Measurements from ENCODE around the gene CRB2.

The CRB2 gene

DNA sequence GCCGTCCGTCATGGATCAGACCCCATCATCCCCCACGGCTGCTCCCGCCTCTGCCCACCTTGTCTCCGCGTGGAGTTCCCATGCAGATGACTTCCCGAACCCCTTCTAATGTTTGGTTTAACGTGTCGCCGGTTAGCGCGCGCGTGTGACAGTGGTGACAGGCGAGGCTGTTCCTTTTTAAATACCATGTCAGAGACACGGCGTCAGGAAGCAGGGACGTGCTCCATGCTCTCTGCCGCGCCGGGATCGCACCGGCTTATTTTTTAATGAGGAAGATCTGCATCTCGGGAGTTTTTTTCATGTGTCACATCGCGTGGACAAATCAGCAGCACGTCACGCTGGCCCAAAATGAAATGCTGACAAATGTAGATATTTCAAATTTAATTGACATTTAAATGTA, 35.9 kb downstream of the CRB2 start:
- DNase-seq = no peak
- Histone ChIP-seq H3F3A (ENCODE audit: insufficient read depth, low read length) (no peaks in the 10 kb centered on the region), H3K79me2 (ENCODE audit: low read length) (no peaks in the 10 kb centered on the region), H3K27ac (ENCODE audit: low read length) (no peak overlapping the region), H3K36me3 (replicated peaks; ENCODE audit: insufficient read depth, low read length) (no peaks in the 10 kb centered on the region), H2AFZ (ENCODE audit: low read length) (no peak overlapping the region), H3K27me3 (replicated peaks; ENCODE audit: insufficient read depth, low read length) (no peaks in the 10 kb centered on the region), H3K4me1 (ENCODE audit: low read length) (no peaks in the 10 kb centered on the region), H3K9me2 (replicated peaks; ENCODE audit: insufficient read depth, low read length) (no peaks in the 10 kb centered on the region), H3K9me3 (replicated peaks; ENCODE audit: insufficient read depth, low read length) (no peaks in the 10 kb centered on the region), H3K4me3 (ENCODE audit: low read length) (no peak overlapping the region), H3K9ac (ENCODE audit: low read length) (no peak overlapping the region), H3K4me2 (ENCODE audit: low read depth, low read length) (no peak overlapping the region), H4K20me1 (ENCODE audit: insufficient read depth, low read length) (no peaks in the 10 kb centered on the region)
- TF ChIP-seq EZH2 (optimal IDR thresholded peaks at IDR 0.05; ENCODE audit: low read depth, low read length) (no peak), EZH2phosphoT487 (IDR thresholded peaks at IDR 0.05; ENCODE audit: low read length) (no peak)
- TF ChIP-seq, protein P1, sequence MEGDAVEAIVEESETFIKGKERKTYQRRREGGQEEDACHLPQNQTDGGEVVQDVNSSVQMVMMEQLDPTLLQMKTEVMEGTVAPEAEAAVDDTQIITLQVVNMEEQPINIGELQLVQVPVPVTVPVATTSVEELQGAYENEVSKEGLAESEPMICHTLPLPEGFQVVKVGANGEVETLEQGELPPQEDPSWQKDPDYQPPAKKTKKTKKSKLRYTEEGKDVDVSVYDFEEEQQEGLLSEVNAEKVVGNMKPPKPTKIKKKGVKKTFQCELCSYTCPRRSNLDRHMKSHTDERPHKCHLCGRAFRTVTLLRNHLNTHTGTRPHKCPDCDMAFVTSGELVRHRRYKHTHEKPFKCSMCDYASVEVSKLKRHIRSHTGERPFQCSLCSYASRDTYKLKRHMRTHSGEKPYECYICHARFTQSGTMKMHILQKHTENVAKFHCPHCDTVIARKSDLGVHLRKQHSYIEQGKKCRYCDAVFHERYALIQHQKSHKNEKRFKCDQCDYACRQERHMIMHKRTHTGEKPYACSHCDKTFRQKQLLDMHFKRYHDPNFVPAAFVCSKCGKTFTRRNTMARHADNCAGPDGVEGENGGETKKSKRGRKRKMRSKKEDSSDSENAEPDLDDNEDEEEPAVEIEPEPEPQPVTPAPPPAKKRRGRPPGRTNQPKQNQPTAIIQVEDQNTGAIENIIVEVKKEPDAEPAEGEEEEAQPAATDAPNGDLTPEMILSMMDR (IDR thresholded peaks at IDR 0.05; ENCODE audit: low read length) = no peak

DNA sequence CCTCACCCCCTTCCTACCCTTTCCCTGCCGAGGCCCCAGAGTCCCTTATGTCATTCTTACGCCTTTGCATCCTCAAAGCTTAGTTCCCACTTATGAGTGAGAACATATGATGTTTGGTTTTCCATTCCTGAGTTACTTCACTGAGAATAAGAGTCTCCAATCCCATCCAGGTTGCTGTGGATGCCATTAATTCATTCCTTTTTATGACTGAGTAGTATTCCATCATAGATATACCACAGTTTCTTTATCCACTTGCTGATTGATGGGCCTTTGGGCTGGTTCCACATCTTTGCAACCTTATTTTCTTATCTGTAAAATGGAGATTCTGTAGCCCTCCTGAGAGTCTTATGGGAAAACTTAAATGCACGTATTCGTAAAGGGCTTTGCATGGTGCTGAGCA, 36.8 kb downstream of the CRB2 start:
- Histone ChIP-seq H3K9ac (ENCODE audit: low read length) (no peak overlapping the region), H3K4me3 (ENCODE audit: low read length) (no peak overlapping the region), H3K27me3 (replicated peaks; ENCODE audit: insufficient read depth, low read length) (no peaks in the 10 kb centered on the region), H2AFZ (ENCODE audit: low read length) (no peak overlapping the region), H4K20me1 (ENCODE audit: insufficient read depth, low read length) (no peaks in the 10 kb centered on the region), H3K36me3 (replicated peaks; ENCODE audit: insufficient read depth, low read length) (no peaks in the 10 kb centered on the region), H3K9me2 (replicated peaks; ENCODE audit: insufficient read depth, low read length) (no peaks in the 10 kb centered on the region), H3K79me2 (ENCODE audit: low read length) (no peaks in the 10 kb centered on the region), H3K4me1 (ENCODE audit: low read length) (no peaks in the 10 kb centered on the region), H3K27ac (ENCODE audit: low read length) (no peak overlapping the region), H3K9me3 (replicated peaks; ENCODE audit: insufficient read depth, low read length) (no peaks in the 10 kb centered on the region), H3K4me2 (ENCODE audit: low read depth, low read length) (no peak overlapping the region), H3F3A (ENCODE audit: insufficient read depth, low read length) (no peaks in the 10 kb centered on the region)
- TF ChIP-seq EZH2phosphoT487 (IDR thresholded peaks at IDR 0.05; ENCODE audit: low read length) (no peak), EZH2 (optimal IDR thresholded peaks at IDR 0.05; ENCODE audit: low read depth, low read length) (no peak)
- TF ChIP-seq, protein P1 (IDR thresholded peaks at IDR 0.05; ENCODE audit: low read length) = no peak
- DNase-seq = no peak

DNA sequence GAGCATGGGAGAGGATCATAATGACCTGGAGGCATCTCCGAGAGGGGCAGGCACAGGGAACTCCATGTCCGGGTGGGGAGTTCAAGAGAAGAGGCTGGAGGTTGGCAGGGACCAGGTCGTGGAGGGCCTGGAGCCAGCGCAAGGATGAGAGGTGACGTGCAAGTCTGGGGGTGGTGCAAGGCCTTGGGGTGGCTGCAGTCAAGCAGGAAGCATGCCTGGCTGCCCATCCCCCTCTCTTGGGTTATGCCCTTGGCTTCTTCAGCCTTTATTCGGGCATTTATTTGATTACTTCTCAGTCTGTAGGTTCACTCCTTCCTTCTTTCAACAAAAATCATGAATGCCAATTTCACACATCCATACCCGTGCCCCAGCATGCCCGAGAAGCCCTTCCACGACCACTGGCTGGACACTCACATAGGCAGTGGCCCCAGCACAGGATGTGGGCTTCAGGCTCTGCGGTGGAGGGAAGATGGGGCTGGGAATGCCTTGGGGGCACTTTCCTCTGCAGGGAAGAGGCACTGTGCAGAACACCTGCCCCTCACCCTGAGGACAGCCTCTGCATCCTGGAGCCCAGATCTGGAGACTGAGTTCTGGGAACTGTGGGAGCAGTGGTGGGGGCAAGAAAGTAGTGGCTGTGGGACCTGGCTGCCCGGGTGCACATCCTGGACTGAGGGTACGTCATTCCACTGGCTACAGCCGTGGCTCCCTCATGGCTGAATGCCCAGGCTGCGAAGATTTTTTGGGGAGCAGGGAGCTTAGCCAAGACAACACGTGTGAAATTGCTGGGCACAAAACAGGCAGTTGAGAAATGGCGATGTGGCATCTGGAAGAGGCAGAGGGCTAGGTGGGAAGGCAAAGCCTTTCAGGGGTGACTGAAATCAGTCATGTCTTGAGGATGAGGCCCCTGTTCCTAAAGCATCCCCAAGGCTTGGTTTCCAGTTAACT, 38.6 kb downstream of the CRB2 start:
- H3K9ac ChIP-seq (ENCODE audit: low read length) = no peak overlapping the region
- H3K9me3 ChIP-seq (replicated peaks; ENCODE audit: insufficient read depth, low read length) = no peaks in the 10 kb centered on the region
- H3K27ac ChIP-seq (ENCODE audit: low read length) = no peak overlapping the region
- H3K79me2 ChIP-seq (ENCODE audit: low read length) = no peaks in the 10 kb centered on the region
- no peak overlapping the region for H3K4me2 ChIP-seq (ENCODE audit: low read depth, low read length)
- TF ChIP-seq, protein P1 (IDR thresholded peaks at IDR 0.05; ENCODE audit: low read length) = no peak
- TF ChIP-seq EZH2phosphoT487 (IDR thresholded peaks at IDR 0.05; ENCODE audit: low read length) (no peak), EZH2 (optimal IDR thresholded peaks at IDR 0.05; ENCODE audit: low read depth, low read length) (no peak)
- no peaks in the 10 kb centered on the region for H3F3A ChIP-seq (ENCODE audit: insufficient read depth, low read length)
- H3K4me1 ChIP-seq (ENCODE audit: low read length) = no peaks in the 10 kb centered on the region
- no peak for DNase-seq
- no peaks in the 10 kb centered on the region for H3K27me3 ChIP-seq (replicated peaks; ENCODE audit: insufficient read depth, low read length)
- no peak overlapping the region for H2AFZ ChIP-seq (ENCODE audit: low read length)
- H3K4me3 ChIP-seq (ENCODE audit: low read length) = no peak overlapping the region
- H4K20me1 ChIP-seq (ENCODE audit: insufficient read depth, low read length) = no peaks in the 10 kb centered on the region
- H3K36me3 ChIP-seq (replicated peaks; ENCODE audit: insufficient read depth, low read length) = no peaks in the 10 kb centered on the region
- no peaks in the 10 kb centered on the region for H3K9me2 ChIP-seq (replicated peaks; ENCODE audit: insufficient read depth, low read length)

Measured in MM.1S (cell line).